ENCODE data around the gene CNTN4.

DNA sequence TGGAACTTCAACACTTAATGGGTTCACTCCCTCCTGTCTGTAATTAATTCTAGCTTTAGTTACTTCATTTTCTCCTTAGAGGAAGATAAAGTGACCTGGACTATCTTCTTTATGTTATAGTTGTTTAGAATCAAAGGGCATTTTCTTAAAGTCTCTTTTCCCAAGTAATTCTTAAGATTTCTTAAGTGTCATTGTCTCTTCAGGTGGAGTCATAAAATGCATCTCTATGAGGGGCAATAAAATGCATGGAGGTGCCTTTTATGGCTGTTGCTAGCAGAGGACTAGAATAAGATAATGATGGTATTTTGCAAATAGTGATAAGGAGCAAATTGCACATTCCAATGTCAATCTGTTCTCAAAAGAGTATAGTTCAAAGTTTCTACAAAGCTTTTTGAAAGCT is 34.5 kb downstream of the CNTN4 start:
- TF ChIP-seq, protein P1, sequence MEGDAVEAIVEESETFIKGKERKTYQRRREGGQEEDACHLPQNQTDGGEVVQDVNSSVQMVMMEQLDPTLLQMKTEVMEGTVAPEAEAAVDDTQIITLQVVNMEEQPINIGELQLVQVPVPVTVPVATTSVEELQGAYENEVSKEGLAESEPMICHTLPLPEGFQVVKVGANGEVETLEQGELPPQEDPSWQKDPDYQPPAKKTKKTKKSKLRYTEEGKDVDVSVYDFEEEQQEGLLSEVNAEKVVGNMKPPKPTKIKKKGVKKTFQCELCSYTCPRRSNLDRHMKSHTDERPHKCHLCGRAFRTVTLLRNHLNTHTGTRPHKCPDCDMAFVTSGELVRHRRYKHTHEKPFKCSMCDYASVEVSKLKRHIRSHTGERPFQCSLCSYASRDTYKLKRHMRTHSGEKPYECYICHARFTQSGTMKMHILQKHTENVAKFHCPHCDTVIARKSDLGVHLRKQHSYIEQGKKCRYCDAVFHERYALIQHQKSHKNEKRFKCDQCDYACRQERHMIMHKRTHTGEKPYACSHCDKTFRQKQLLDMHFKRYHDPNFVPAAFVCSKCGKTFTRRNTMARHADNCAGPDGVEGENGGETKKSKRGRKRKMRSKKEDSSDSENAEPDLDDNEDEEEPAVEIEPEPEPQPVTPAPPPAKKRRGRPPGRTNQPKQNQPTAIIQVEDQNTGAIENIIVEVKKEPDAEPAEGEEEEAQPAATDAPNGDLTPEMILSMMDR (IDR thresholded peaks at IDR 0.05; ENCODE audit: low read depth, low read length): no peak
- no peak for TF ChIP-seq EZH2phosphoT487 (IDR thresholded peaks at IDR 0.05; ENCODE audit: low read depth)

Measured in OCI-LY3 (cell line).